HL-60 (cell line): ENCODE results near the gene WDR37.

Experiments used
- POLR2AphosphoS5 ChIP-seq: IDR thresholded peaks from 2 replicates; pipeline ENCODE4 v1.6.1; 2012; ENCODE audit warnings: low read depth
- TF ChIP-seq, protein P1 (sequence below): IDR thresholded peaks from one replicate; pipeline ENCODE4 v1.5.1; 2011; ENCODE audit warnings: low read length, control low read depth, inconsistent platforms; ENCODE audit not compliant: insufficient read depth
- TF ChIP-seq, protein P2 (sequence below): IDR thresholded peaks from 2 replicates; pipeline ENCODE4 v1.6.1; 2012; ENCODE audit warnings: low read depth; ENCODE audit not compliant: insufficient replicate concordance

DNA sequence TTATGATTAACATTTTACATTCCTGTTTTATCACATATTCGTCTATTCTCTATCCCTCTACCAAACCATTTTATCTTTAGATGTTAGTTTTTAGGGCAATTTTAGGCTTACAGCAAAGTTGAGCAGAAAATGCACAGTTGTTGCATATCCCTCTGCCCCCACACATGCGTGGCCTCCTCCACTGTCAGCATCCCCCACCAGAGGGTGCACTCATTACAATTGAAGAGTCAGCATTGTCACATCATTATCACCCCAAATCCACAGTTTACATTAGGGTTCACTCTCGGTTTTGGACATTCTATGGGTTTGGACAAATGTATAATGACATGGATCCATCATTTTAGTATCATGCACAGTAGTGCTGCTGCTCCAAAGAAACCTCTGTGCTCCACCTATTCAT, 86.4 kb downstream of the WDR37 start:
- TF ChIP-seq, protein P1, sequence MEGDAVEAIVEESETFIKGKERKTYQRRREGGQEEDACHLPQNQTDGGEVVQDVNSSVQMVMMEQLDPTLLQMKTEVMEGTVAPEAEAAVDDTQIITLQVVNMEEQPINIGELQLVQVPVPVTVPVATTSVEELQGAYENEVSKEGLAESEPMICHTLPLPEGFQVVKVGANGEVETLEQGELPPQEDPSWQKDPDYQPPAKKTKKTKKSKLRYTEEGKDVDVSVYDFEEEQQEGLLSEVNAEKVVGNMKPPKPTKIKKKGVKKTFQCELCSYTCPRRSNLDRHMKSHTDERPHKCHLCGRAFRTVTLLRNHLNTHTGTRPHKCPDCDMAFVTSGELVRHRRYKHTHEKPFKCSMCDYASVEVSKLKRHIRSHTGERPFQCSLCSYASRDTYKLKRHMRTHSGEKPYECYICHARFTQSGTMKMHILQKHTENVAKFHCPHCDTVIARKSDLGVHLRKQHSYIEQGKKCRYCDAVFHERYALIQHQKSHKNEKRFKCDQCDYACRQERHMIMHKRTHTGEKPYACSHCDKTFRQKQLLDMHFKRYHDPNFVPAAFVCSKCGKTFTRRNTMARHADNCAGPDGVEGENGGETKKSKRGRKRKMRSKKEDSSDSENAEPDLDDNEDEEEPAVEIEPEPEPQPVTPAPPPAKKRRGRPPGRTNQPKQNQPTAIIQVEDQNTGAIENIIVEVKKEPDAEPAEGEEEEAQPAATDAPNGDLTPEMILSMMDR, result no peak
- TF ChIP-seq, protein P2, sequence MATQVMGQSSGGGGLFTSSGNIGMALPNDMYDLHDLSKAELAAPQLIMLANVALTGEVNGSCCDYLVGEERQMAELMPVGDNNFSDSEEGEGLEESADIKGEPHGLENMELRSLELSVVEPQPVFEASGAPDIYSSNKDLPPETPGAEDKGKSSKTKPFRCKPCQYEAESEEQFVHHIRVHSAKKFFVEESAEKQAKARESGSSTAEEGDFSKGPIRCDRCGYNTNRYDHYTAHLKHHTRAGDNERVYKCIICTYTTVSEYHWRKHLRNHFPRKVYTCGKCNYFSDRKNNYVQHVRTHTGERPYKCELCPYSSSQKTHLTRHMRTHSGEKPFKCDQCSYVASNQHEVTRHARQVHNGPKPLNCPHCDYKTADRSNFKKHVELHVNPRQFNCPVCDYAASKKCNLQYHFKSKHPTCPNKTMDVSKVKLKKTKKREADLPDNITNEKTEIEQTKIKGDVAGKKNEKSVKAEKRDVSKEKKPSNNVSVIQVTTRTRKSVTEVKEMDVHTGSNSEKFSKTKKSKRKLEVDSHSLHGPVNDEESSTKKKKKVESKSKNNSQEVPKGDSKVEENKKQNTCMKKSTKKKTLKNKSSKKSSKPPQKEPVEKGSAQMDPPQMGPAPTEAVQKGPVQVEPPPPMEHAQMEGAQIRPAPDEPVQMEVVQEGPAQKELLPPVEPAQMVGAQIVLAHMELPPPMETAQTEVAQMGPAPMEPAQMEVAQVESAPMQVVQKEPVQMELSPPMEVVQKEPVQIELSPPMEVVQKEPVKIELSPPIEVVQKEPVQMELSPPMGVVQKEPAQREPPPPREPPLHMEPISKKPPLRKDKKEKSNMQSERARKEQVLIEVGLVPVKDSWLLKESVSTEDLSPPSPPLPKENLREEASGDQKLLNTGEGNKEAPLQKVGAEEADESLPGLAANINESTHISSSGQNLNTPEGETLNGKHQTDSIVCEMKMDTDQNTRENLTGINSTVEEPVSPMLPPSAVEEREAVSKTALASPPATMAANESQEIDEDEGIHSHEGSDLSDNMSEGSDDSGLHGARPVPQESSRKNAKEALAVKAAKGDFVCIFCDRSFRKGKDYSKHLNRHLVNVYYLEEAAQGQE, result no peak
- no peak for TF ChIP-seq POLR2AphosphoS5
